GM18499 (cell line): ENCODE data around the gene NLGN4X.

Experiments used
- ATAC-seq: cut with Tn5 transposase; IDR thresholded peaks from one replicate; pipeline ENCODE4 v1.9.1; 2021; ENCODE audit warnings: moderate number of reproducible peaks; ENCODE audit not compliant: insufficient read depth, unreplicated experiment

Gene NLGN4X

GRCh38 chrX:6021316-6022091, 207.2 kb downstream of the NLGN4X start:
- no peak for ATAC-seq

- ATAC-seq: no peak
Measured at GRCh38 chrX:6019076-6019475, 209.6 kb downstream of the NLGN4X start.

GRCh38 chrX:6015423-6015822, 213.2 kb downstream of the NLGN4X start:
- ATAC-seq: no peak

GRCh38 chrX:6012357-6012756, 216.3 kb downstream of the NLGN4X start:
- ATAC-seq: no peak

- no peak for ATAC-seq
Measured at GRCh38 chrX:6005856-6006255, 222.8 kb downstream of the NLGN4X start.

GRCh38 chrX:6004529-6004928, 224.1 kb downstream of the NLGN4X start:
- ATAC-seq: no peak

GRCh38 chrX:6002056-6002455, 226.6 kb downstream of the NLGN4X start:
- no peak for ATAC-seq

GRCh38 chrX:5998901-5999300, 229.8 kb downstream of the NLGN4X start:
- no peak for ATAC-seq

GRCh38 chrX:5998456-5998855, 230.2 kb downstream of the NLGN4X start:
- ATAC-seq: no peak

GRCh38 chrX:5991393-5991792, 237.3 kb downstream of the NLGN4X start:
- ATAC-seq: no peak

GRCh38 chrX:5979338-5979737, 249.3 kb downstream of the NLGN4X start:
- ATAC-seq: no peak

- ATAC-seq: no peak
Measured at GRCh38 chrX:5976332-5976731, 252.3 kb downstream of the NLGN4X start.

GRCh38 chrX:5971300-5971699, 257.4 kb downstream of the NLGN4X start:
- no peak for ATAC-seq

- ATAC-seq: no peak
Measured at GRCh38 chrX:5965406-5965805, 263.3 kb downstream of the NLGN4X start.

GRCh38 chrX:5959286-5959685, 269.4 kb downstream of the NLGN4X start:
- no peak for ATAC-seq

GRCh38 chrX:5958523-5958922, 270.1 kb downstream of the NLGN4X start:
- no peak for ATAC-seq

GRCh38 chrX:5957506-5957905, 271.2 kb downstream of the NLGN4X start:
- no peak for ATAC-seq

- no peak for ATAC-seq
Measured at GRCh38 chrX:5936438-5936837, 292.2 kb downstream of the NLGN4X start.

- no peak for ATAC-seq
Measured at GRCh38 chrX:5928224-5928623, 300.4 kb downstream of the NLGN4X start.

- ATAC-seq: no peak
Measured at GRCh38 chrX:5916945-5917344, 311.7 kb downstream of the NLGN4X start.

GRCh38 chrX:5915783-5916182, 312.9 kb downstream of the NLGN4X start:
- no peak for ATAC-seq

- no peak for ATAC-seq
Measured at GRCh38 chrX:5907207-5907606, 321.5 kb downstream of the NLGN4X start.
